Right atrium auricular region (tissue), 2 donors: ENCODE results near the gene ABCB10. TPM values are rescaled to one million over a fixed set of nuclear protein-coding genes. Genes with fewer than 3 reads are reported as not detected.
"Not testable (repeated sequence)": the region's sequence is repeated elsewhere in the genome, so short reads cannot be mapped to it uniquely, and the experiment has no call there.

Experiments
- DNase-seq: peaks from one replicate; pipeline ENCODE4 v3.0.0-alpha.2; 2019; ENCODE audit warnings: low spot score
- H3K27ac ChIP-seq, 2 donors: fragments of 200-600 bp; sonication (generic); 1 replicate in 1 of 2; 2 replicates in 1 of 2; pipeline ENCODE4 v1.5.1; 2016 to 2019
- H3K27me3 ChIP-seq, 2 donors: fragments of 200-600 bp; sonication (generic); one replicate each; pipeline versions ENCODE4 v1.5.1 to v1.6.0; 2017 to 2019
- H3K36me3 ChIP-seq: fragments of 200-600 bp; sonication (generic); one replicate; pipeline ENCODE4 v1.5.1; 2016
- H3K4me1 ChIP-seq, 2 donors: fragments of 200-600 bp; sonication (generic); one replicate each; pipeline versions ENCODE4 v1.5.1 to v1.6.0; 2017 to 2019
- H3K4me3 ChIP-seq, 2 donors: fragments of 200-600 bp; sonication (generic); 1 replicate in 1 of 2; 2 replicates in 1 of 2; pipeline ENCODE4 v1.5.1; 2017 to 2019; ENCODE audit warnings: mild to moderate bottlenecking in 1 of 2, moderate library complexity in 1 of 2
- H3K9me3 ChIP-seq, 2 donors: fragments of 200-600 bp; sonication (generic); one replicate each; pipeline ENCODE4 v1.5.1; 2019
- CTCF ChIP-seq, 2 donors: fragments of 200-600 bp; sonication (generic); IDR thresholded peaks; one replicate each; pipeline ENCODE4 v1.5.1; 2019; ENCODE audit warnings: antibody characterized with exemption in 2 of 2
- total RNA-seq, 2 donors: library from RNA; depleted of rRNA; stranded (reverse); fragments of >200 nt; gene quantifications; one replicate each; pipeline ENCODE4 v1.1.0, GENCODE V29; 2016

Gene ABCB10
- total RNA-seq, 2 donors from 2014 or later = 8.6 to 9.2 TPM

GRCh38 chr1:229597877-229598276, 39.4 kb upstream of the ABCB10 start:
- H3K9me3 ChIP-seq = no peaks in the 10 kb centered on the region
- DNase-seq = no peak
- H3K4me1 ChIP-seq = peaks cover 0 to 26% of the 10 kb centered on the region in 2 donors
- peak overlapping the region; percentile 83 to 86 for H3K27ac ChIP-seq
- no peak overlapping the region for H3K4me3 ChIP-seq
- no peaks in the 10 kb centered on the region for H3K27me3 ChIP-seq
- TF ChIP-seq CTCF (IDR thresholded peaks at IDR 0.05) = no peak
- H3K36me3 ChIP-seq = peaks cover 44% of the 10 kb centered on the region

- peaks cover 0 to 26% of the 10 kb centered on the region in 2 donors for H3K4me1 ChIP-seq
- H3K27ac ChIP-seq = peak overlapping the region; percentile 83 to 86
- no peaks in the 10 kb centered on the region for H3K9me3 ChIP-seq
- no peak for TF ChIP-seq CTCF (IDR thresholded peaks at IDR 0.05)
- H3K4me3 ChIP-seq = no peak overlapping the region
- peaks cover 45% of the 10 kb centered on the region for H3K36me3 ChIP-seq
- H3K27me3 ChIP-seq = no peaks in the 10 kb centered on the region
- DNase-seq = peak; percentile 80
Measured at GRCh38 chr1:229596925-229597699, 38.6 kb upstream of the ABCB10 start.

GRCh38 chr1:229595876-229596275, 37.4 kb upstream of the ABCB10 start:
- not testable (repeated sequence) for H3K4me3 ChIP-seq, H3K9me3 ChIP-seq, DNase-seq, H3K27me3 ChIP-seq
- peaks cover 0 to 26% of the 10 kb centered on the region in 2 donors for H3K4me1 ChIP-seq
- H3K36me3 ChIP-seq = peaks cover 33% of the 10 kb centered on the region
- peak overlapping the region; percentile 83 to 86 for H3K27ac ChIP-seq

- peaks cover 0 to 26% of the 10 kb centered on the region in 2 donors for H3K4me1 ChIP-seq
- H3K9me3 ChIP-seq = no peaks in the 10 kb centered on the region
- H3K27ac ChIP-seq = no peak overlapping the region
- H3K36me3 ChIP-seq = peaks cover 27% of the 10 kb centered on the region
- DNase-seq = no peak
- no peak for TF ChIP-seq CTCF (IDR thresholded peaks at IDR 0.05)
- H3K4me3 ChIP-seq = no peak overlapping the region
- no peaks in the 10 kb centered on the region for H3K27me3 ChIP-seq
Measured at GRCh38 chr1:229594227-229595008, 35.9 kb upstream of the ABCB10 start.

GRCh38 chr1:229593800-229594199, 35.3 kb upstream of the ABCB10 start:
- Histone ChIP-seq H3K27ac (no peak overlapping the region), H3K27me3 (no peaks in the 10 kb centered on the region), H3K36me3 (peaks cover 27% of the 10 kb centered on the region), H3K9me3 (no peaks in the 10 kb centered on the region), H3K4me1 (peaks cover 0 to 25% of the 10 kb centered on the region in 2 donors), H3K4me3 (no peak overlapping the region)
- DNase-seq = no peak
- TF ChIP-seq CTCF (IDR thresholded peaks at IDR 0.05) = no peak

- Histone ChIP-seq H3K4me1 (no peaks in the 10 kb centered on the region), H3K9me3 (no peaks in the 10 kb centered on the region), H3K4me3 (no peak overlapping the region), H3K27me3 (no peaks in the 10 kb centered on the region), H3K36me3 (peaks cover 27% of the 10 kb centered on the region), H3K27ac (no peak overlapping the region)
- no peak for TF ChIP-seq CTCF (IDR thresholded peaks at IDR 0.05)
- DNase-seq = no peak
Measured at GRCh38 chr1:229590119-229590518, 31.6 kb upstream of the ABCB10 start.
